GM12878 (cell line): ENCODE measurements around the gene FAM186B. TPM values are rescaled to one million over a fixed set of nuclear protein-coding genes. Genes with fewer than 3 reads are reported as not detected.

Experiments
- ATAC-seq: fragments of 200-7000 bp; cut with Tn5 transposase; 3 replicates; pipeline ENCODE4 v1.9.1; 2020; ENCODE audit warnings: mild to moderate bottlenecking, moderate library complexity
- BruUV-seq: library from RNA; stranded (reverse); fragments of 400-500 nt; replicated peaks from 2 replicates; lab custom pipeline; 2021; lab: Mats Ljungman, UMichigan
- CTCF ChIA-PET: fragments of 300-600 bp; sonication (Branson Sonifier 250); formaldehyde crosslinking; extraction: SDS; loops from one replicate; lab custom pipeline; 2021; ENCODE audit warnings: inconsistent platforms; lab: Yijun Ruan, JAX
- POLR2A ChIA-PET: fragments of 350-600 bp; formaldehyde crosslinking; extraction: SDS; loops from one replicate; lab custom pipeline; 2021; ENCODE audit warnings: inconsistent platforms; lab: Charles Lee
- RAD21 ChIA-PET: fragments of 300-600 bp; sonication (Branson Sonifier 250); formaldehyde crosslinking; loops from one replicate; lab custom pipeline; 2023; ENCODE audit warnings: antibody characterized with exemption; ENCODE audit not compliant: unreplicated experiment; lab: Charles Lee
- SMC1A ChIA-PET: fragments of 300-600 bp; sonication (Branson Sonifier 250); formaldehyde crosslinking; loops from one replicate; lab custom pipeline; 2023; ENCODE audit not compliant: unreplicated experiment, uncharacterized antibody; lab: Charles Lee
- DNase-seq: peaks from one replicate; pipeline ENCODE4 v3.0.0-alpha.2; 2011; ENCODE audit warnings: low read depth, low spot score
- FAIRE-seq: peaks from 3 replicates; lab custom pipeline; 2011; peaks lifted over from hg19 to GRCh38; lab: Jason Lieb, UNC
- H2AFZ ChIP-seq: 2 replicates; pipeline ENCODE4 v1.6.0; 2011; ENCODE audit warnings: low read depth, low read length, control low read depth; ENCODE audit not compliant: control insufficient read depth
- H3K27ac ChIP-seq: 2 replicates; pipeline ENCODE4 v1.5.1; 2011; ENCODE audit warnings: control low read depth; ENCODE audit not compliant: control insufficient read depth, insufficient read depth
- H3K27me3 ChIP-seq, 2 experiments: replicated peaks in 1 of 2; 2 replicates each; pipeline versions ENCODE4 v1.6.0 to v1.6.1; 2011; ENCODE audit warnings: low read length in 1 of 2; ENCODE audit not compliant: control insufficient read depth in 2 of 2, insufficient read depth in 2 of 2
- H3K36me3 ChIP-seq, 2 experiments: 2 replicates each; pipeline ENCODE4 v1.5.1; 2011; ENCODE audit warnings: low read length in 1 of 2; ENCODE audit not compliant: control insufficient read depth in 2 of 2, insufficient read depth in 2 of 2
- H3K4me1 ChIP-seq: 2 replicates; pipeline ENCODE4 v1.6.1; 2011; ENCODE audit warnings: mild to moderate bottlenecking, low read length, moderate library complexity, mixed read lengths; ENCODE audit not compliant: control insufficient read depth, insufficient read depth
- H3K4me2 ChIP-seq: 2 replicates; pipeline ENCODE4 v1.6.0; 2011; ENCODE audit warnings: control low read depth; ENCODE audit not compliant: control insufficient read depth, insufficient read depth
- H3K4me3 ChIP-seq: fragments of 200-600 bp; sonication (generic); 2 replicates; pipeline ENCODE4 v1.5.1; 2016
- H3K79me2 ChIP-seq: 2 replicates; pipeline ENCODE4 v1.6.0; 2011; ENCODE audit warnings: low read length; ENCODE audit not compliant: control insufficient read depth, insufficient read depth
- H3K9ac ChIP-seq: 2 replicates; pipeline ENCODE4 v1.8.0; 2011; ENCODE audit warnings: low read length, control low read depth, mixed read lengths; ENCODE audit not compliant: control insufficient read depth, insufficient read depth
- H3K9me3 ChIP-seq: replicated peaks from 3 replicates; pipeline ENCODE4 v1.5.1; 2011; ENCODE audit warnings: mild to moderate bottlenecking, low read length; ENCODE audit not compliant: control insufficient read depth, insufficient read depth
- H4K20me1 ChIP-seq: 2 replicates; pipeline ENCODE4 v1.6.0; 2011; ENCODE audit not compliant: control insufficient read depth, insufficient read depth
- CBFB ChIP-seq: IDR thresholded peaks from 2 replicates; pipeline ENCODE4 v1.6.1; 2016; ENCODE audit warnings: antibody characterized with exemption, low read depth
- CBX3 ChIP-seq: fragments of 200-600 bp; sonication (generic); IDR thresholded peaks from 2 replicates; pipeline ENCODE4 v1.6.1; 2016; ENCODE audit warnings: low read depth, borderline replicate concordance
- JUND ChIP-seq: IDR thresholded peaks from 2 replicates; pipeline ENCODE4 v1.6.1; 2012; ENCODE audit warnings: low read depth, mild to moderate bottlenecking, low read length, improper control_type of control experiment, moderate library complexity
- NFXL1 ChIP-seq: fragments of 450-650 bp; IDR thresholded peaks from 2 replicates; pipeline ENCODE4 v1.6.1; 2017; ENCODE audit warnings: antibody characterized with exemption, mild to moderate bottlenecking, borderline replicate concordance
- PAX8 ChIP-seq: fragments of 450-650 bp; IDR thresholded peaks from 2 replicates; pipeline ENCODE4 v1.6.1; 2017; ENCODE audit warnings: mild to moderate bottlenecking, moderate library complexity
- POLR2AphosphoS5 ChIP-seq: IDR thresholded peaks from 2 replicates; pipeline ENCODE4 v1.6.1; 2011; ENCODE audit warnings: mild to moderate bottlenecking, low read length, inconsistent platforms
- SRF ChIP-seq, 2 experiments: IDR thresholded peaks; 2 replicates each; pipeline ENCODE4 v1.6.1; 2011; ENCODE audit warnings: low read depth in 2 of 2, low read length in 2 of 2, mild to moderate bottlenecking in 1 of 2, moderate library complexity in 1 of 2
- YY1 ChIP-seq: IDR thresholded peaks from 2 replicates; pipeline ENCODE4 v1.6.1; 2011; ENCODE audit warnings: low read depth, mild to moderate bottlenecking, low read length
- ZNF207 ChIP-seq: fragments of 450-650 bp; IDR thresholded peaks from 2 replicates; pipeline ENCODE4 v1.6.1; 2014; ENCODE audit warnings: antibody characterized with exemption, mild to moderate bottlenecking, borderline replicate concordance
- ZNF687 ChIP-seq: fragments of 450-650 bp; IDR thresholded peaks from 2 replicates; pipeline ENCODE4 v1.6.1; 2017; ENCODE audit warnings: mild to moderate bottlenecking, moderate library complexity
- WGBS: methylation state at CpG from one replicate; pipeline ENCODE4 v1.1.6; 2016; ENCODE audit warnings: low lambda C conversion rate; ENCODE audit not compliant: insufficient replicate concordance, insufficient coverage; ENCODE audit errors: missing lambda C conversion rate; 5-methylcytosine and 5-hydroxymethylcytosine counted together
- in situ Hi-C: fragments of 300-500 bp; cut with MboI; formaldehyde crosslinking; loops from 9 replicates; pipeline ENCODE4 v1.14.3; 2018; ENCODE audit warnings: mixed read lengths
- intact Hi-C: fragments of 100-400 bp; cut with micrococcal nuclease; formaldehyde crosslinking; loops from one replicate; pipeline ENCODE4 v1.14.2; 2022; ENCODE audit not compliant: unreplicated experiment
- polyA plus RNA-seq, 11 experiments: library from polyadenylated mRNA; depleted of rRNA in 4 of 11; unstranded in 6 of 11; stranded (reverse) in 5 of 11; fragments of >200 nt; fragmentation: Nextera tagmentation in 4 of 11; fragmentation: Illumina TruSeq in 1 of 11; extraction: Ambion mirVana in 4 of 11; extraction: Trizol in 1 of 11; gene quantifications; 1 replicate in 1 of 11; 2 replicates in 10 of 11; pipeline versions ENCODE4 v1.2.1 to v1.2.3, GENCODE V29; 2011 to 2016; ENCODE audit warnings: inconsistent platforms in 2 of 11, missing spikeins in 2 of 11, low read depth in 1 of 11
- total RNA-seq, 4 experiments: library from RNA; depleted of rRNA in 3 of 4; stranded (reverse); fragments of >200 nt in 3 of 4; fragmentation: Illumina TruSeq in 1 of 4; extraction: Trizol in 1 of 4; gene quantifications; 2 replicates each; pipeline versions ENCODE4 v1.2.1 to v1.2.3, GENCODE V29; 2013 to 2021
- TF ChIP-seq, protein P1 (sequence below): IDR thresholded peaks from 2 replicates; pipeline ENCODE4 v1.6.1; 2011; ENCODE audit warnings: low read depth, low read length, improper control_type of control experiment, borderline replicate concordance
- TF ChIP-seq, protein P2 (sequence below): IDR thresholded peaks from 2 replicates; pipeline ENCODE4 v1.6.1; 2012; ENCODE audit warnings: low read depth, low read length, improper control_type of control experiment

Gene FAM186B
- total and polyA plus RNA-seq, 10 of the 15 experiments (the other 5 are each of a cell fraction or from before 2014, with no cell fraction given) = 0.13 to 0.79 (median 0.51) TPM

DNA sequence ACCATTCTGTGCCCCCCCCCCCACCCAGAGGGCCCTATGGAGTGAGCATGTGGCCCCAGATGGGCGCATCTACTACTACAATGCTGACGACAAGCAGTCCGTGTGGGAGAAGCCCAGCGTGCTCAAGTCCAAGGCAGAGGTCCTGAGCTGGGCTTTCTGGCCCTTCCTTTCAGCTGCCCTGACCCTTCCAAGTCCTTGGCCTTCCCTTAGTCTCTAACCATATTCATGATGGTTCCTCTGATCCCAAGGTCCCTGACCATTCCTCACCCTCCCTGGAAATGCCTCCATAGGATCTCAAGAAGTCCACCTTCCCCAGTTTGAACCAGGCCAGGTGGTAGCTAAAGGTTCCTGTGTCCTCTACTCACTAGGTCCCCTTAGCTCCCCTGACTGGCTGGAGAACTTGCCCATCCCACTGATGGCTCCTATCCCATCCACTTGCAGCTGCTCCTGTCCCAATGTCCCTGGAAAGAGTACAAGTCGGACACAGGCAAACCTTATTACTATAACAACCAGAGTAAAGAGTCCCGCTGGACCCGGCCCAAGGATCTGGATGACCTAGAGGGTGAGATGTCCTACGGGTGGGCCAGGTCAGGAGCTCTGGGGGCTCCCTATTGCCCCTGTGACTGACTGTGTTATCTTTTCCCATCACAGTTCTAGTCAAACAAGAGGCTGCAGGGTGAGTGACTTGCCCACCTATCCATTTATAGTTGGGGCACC lies 27.7 kb upstream of the FAM186B start:
- Histone ChIP-seq H3K4me3 (no peak overlapping the region), H3K4me2 (no peak overlapping the region), H3K27me3 (no peaks in the 10 kb centered on the region), H3K27ac (no peak overlapping the region), H3K9ac (no peak overlapping the region), H4K20me1 (no peaks in the 10 kb centered on the region), H3K4me1 (peaks cover 3% of the 10 kb centered on the region; the same call in 1 of the 2 replicates), H3K79me2 (no peaks in the 10 kb centered on the region), H3K36me3 (no peaks in the 10 kb centered on the region; a peak in 1 of 4 replicates), H3K9me3 (no peaks in the 10 kb centered on the region), H2AFZ (no peak overlapping the region)
- ChIA-PET SMC1A (interaction anchor here (0.6 to 1.0 kb wide), 3 partner anchors 11 to 76 kb away, joined by 3 to 4 read pairs (median 3); no protein-coding TSS in a partner anchor), RAD21 (interaction anchor here (0.5 to 1.1 kb wide), 2 partner anchors 10 to 23 kb away, joined by 3 to 4 read pairs; no protein-coding TSS in a partner anchor), CTCF (interaction anchor here (1.2 to 20.4 kb wide), 4 partner anchors 11 to 108 kb away, joined by 3 to 486 read pairs (median 30); partner anchors contain the start of genes FMNL3, PRPF40B and TMBIM6), POLR2A (no interaction called here)
- TF ChIP-seq ZNF207 (no peak), ZNF687 (no peak), CBFB (no peak), SRF (IDR thresholded peaks at IDR 0.05; ENCODE audit: low read depth in 2 of 2, low read length in 2 of 2) (no peak), POLR2AphosphoS5 (no peak), PAX8 (no peak), NFXL1 (no peak), YY1 (no peak), CBX3 (no peak), JUND (no peak)
- TF ChIP-seq, protein P1, sequence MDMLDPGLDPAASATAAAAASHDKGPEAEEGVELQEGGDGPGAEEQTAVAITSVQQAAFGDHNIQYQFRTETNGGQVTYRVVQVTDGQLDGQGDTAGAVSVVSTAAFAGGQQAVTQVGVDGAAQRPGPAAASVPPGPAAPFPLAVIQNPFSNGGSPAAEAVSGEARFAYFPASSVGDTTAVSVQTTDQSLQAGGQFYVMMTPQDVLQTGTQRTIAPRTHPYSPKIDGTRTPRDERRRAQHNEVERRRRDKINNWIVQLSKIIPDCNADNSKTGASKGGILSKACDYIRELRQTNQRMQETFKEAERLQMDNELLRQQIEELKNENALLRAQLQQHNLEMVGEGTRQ = no peak
- TF ChIP-seq, protein P2, sequence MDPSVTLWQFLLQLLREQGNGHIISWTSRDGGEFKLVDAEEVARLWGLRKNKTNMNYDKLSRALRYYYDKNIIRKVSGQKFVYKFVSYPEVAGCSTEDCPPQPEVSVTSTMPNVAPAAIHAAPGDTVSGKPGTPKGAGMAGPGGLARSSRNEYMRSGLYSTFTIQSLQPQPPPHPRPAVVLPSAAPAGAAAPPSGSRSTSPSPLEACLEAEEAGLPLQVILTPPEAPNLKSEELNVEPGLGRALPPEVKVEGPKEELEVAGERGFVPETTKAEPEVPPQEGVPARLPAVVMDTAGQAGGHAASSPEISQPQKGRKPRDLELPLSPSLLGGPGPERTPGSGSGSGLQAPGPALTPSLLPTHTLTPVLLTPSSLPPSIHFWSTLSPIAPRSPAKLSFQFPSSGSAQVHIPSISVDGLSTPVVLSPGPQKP = no peak
- DNase-seq (no peak), FAIRE-seq (no peak), ATAC-seq (no peak)
- BruUV-seq = no TSS peak
- in situ Hi-C loops = no loop called here
- intact Hi-C loops = loop anchor here (10.0 kb wide), 1 partner anchor 202 kb away; no protein-coding TSS in a partner anchor
- WGBS = 93% methylated on average over 8 of the region's 8 CpGs
